Measurements from ENCODE around the gene GNB5.

GNB5 gene

GRCh38 chr15:52068004-52068615, 123.1 kb downstream of the GNB5 start:
- DNase-seq (ENCODE audit: low read depth in 2 of 3, low spot score in 2 of 3) = no peak

GRCh38 chr15:52067545-52067926, 123.7 kb downstream of the GNB5 start:
- DNase-seq (ENCODE audit: low read depth in 2 of 3, low spot score in 2 of 3) = no peak

GRCh38 chr15:52066842-52067544, 124.2 kb downstream of the GNB5 start:
- DNase-seq (ENCODE audit: low read depth in 2 of 3, low spot score in 2 of 3) = no peak
